ENCODE data around the gene TXNDC15.

DNA sequence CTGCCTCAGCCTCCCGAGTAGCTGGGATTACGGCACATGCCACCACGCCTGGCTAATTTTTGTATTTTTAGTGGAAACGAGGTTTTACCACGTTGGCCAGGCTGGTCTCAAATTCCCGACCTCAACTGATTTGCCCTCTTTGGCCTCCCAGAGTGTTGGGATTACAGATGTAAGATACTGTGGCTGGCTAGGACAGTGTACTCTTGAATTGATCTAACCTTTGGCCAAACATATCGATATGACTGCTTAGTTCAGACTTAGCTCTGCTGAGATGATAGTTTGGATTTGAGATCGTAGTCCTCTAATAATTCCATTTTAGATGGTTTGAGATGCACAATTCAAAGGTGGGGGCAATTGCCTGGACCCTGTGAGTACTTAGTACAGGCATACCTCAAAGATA is 15.2 kb downstream of the TXNDC15 start:
- TF ChIP-seq, protein P1, sequence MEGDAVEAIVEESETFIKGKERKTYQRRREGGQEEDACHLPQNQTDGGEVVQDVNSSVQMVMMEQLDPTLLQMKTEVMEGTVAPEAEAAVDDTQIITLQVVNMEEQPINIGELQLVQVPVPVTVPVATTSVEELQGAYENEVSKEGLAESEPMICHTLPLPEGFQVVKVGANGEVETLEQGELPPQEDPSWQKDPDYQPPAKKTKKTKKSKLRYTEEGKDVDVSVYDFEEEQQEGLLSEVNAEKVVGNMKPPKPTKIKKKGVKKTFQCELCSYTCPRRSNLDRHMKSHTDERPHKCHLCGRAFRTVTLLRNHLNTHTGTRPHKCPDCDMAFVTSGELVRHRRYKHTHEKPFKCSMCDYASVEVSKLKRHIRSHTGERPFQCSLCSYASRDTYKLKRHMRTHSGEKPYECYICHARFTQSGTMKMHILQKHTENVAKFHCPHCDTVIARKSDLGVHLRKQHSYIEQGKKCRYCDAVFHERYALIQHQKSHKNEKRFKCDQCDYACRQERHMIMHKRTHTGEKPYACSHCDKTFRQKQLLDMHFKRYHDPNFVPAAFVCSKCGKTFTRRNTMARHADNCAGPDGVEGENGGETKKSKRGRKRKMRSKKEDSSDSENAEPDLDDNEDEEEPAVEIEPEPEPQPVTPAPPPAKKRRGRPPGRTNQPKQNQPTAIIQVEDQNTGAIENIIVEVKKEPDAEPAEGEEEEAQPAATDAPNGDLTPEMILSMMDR (IDR thresholded peaks at IDR 0.05), result no peak
- no peak for TF ChIP-seq POLR2A (IDR thresholded peaks at IDR 0.05)

Measured in adrenal gland (tissue), 5 donors.